HG02973 (cell line): Measurements from ENCODE around the gene OR52M1.

Experiments
- ATAC-seq: cut with Tn5 transposase; IDR thresholded peaks from one replicate; pipeline ENCODE4 v1.9.1; 2021; ENCODE audit warnings: moderate library complexity; ENCODE audit not compliant: unreplicated experiment

OR52M1 gene

DNA sequence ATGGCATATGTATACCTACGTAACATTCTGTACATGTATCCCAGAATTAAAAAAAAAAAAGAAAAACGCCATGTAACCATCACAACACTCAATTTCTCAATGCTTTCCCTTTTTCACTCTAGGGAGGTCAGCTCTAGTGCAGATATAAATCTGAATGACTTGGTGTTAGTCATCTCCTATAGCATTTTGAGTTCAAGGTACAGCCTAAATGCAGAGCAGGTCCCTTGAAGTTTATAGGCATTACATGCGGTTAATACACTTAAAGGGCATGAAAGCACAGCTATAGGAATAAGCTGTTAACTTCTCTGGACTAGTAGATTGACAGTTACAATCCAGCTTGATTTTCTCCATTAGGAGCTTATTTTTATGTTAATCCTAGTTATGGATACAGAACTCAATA is 20.4 kb downstream of the OR52M1 start:
- no peak for ATAC-seq

DNA sequence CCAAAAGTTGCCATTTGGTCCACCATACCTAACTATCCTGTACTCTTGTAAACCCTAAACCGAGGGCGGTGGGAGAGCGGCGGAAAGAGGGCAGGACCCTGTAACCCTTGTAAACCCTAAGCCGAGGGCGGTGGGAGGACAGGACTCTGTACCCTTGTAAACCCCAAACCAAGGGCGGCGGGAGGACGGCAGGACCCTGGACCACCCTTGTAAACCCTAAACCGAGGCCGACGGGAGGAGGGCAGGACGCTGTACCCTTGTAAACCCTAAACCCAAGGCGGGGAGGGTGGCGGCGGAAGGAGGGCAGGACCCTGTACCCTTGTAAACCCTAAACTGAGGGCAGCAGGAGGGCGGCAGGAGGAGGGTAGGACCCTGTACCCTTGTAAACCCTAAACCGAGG is 24.1 kb downstream of the OR52M1 start:
- no peak for ATAC-seq

DNA sequence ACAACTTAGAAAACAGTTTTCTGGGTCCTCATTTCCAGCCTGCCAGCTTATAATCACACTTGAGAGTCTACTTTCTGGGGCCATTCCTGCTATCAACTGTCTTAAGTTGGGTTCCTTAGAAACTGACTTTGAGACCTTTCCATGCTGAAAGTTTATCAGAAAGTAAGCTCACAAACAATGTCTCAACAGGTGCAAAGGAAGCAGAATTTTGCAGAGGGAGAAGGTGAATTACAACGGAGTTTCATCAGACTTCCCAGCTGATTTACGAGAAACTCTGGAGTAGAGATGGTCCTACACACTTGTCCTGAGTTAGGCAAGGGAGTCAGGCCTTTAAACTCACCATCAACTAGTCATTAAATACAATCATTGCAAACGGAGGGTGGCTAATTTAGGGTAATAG is 31.9 kb downstream of the OR52M1 start:
- ATAC-seq, result no peak

DNA sequence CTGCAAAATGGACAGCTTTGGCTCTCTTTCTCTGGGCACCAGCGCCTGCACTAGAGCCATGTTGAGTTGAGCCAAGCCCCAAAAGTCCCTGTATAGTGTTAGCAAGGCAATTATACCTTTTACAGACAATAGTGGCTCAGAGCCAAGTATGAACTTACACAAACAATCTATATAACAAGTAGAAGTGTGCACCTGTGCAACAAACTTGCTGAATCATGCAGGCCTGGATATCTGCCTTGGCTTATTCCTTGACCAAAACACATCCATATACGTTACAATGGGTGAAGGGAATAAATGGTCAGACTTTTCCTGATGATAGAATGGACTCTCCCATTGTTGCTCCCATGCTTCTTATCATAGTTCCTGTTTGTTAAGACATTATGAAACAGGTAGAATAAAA is 32.8 kb downstream of the OR52M1 start:
- no peak for ATAC-seq

DNA sequence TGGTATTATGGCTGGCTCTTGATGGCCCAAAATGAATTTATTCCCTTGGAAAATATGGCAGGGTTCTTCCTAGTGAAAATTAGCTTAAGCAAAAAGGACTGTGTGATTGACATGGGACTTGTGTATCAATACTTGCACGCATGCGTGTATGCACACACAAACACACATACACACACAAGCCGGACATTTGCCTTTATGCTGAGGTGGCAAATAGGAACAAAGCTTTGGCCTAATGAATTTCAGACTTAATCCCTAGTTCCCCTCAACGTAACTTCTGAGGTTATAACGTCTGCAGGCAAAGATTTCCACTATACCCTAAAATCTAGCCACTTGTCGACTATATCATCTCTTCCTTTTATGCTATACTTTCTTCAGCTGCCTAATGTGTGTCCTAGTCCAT is 33.6 kb downstream of the OR52M1 start:
- no peak for ATAC-seq

DNA sequence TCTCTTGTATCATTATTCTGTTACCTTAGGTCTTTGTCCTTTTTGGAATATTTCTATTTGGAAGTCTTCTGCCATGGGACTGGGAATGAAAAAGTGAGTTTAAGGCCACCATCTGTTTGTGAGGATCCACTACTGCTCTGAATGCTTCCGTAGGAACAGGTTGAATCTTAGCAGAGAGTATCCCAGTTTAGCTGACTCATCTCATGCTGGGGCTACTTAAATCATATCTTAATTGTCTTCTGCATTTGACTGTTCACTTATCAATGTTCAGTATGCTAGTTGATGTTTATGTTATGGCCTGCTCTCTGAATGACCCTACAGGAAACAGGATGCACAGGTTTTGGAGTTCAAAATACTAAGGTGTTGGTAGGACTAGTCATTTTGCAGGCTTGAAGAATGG is 35.1 kb downstream of the OR52M1 start:
- no peak for ATAC-seq

DNA sequence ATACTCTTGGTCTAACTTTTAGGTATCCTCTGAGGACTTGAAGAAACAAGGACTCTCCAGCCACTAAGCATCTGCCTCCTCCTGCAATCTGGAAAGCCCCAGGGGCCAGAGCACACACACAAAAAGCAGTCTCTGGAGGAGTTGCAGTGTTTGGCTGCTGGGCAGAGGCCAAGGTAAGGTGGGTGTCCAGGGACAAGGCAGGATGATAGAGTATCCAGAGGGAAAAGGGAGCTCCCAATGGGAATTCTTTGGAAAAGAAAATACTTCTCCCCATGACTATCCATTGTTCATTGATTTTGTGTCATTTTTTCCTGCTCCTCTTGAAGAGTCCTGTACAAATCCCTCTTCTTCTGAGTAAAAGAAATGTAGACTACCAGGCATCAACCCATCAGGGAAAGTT is 36.5 kb downstream of the OR52M1 start, which contains the start of gene OR52I2:
OR52I2 (plus strand) TSS at position 301 of the 400 bp plus-strand sequence.
- no peak for ATAC-seq

DNA sequence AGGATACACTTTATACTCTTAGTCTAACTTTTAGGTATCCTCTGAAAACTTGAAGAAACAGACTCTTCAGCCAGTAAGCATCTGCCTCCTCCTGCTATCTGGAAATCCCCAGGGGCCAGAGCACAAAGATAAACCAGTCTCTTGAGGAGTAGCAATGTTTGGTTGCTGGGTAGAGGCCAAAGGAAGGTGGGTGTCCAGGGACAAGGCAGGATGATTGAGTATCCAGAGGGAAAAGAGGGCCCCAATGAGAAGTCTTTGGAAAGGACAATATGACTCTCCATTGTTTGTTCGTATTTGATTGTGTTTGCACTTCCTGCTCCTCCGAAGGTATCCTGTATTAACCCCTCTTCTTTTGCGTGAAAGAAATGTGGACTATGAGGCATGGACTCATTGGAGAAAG is 44.0 kb downstream of the OR52M1 start:
- no peak for ATAC-seq

DNA sequence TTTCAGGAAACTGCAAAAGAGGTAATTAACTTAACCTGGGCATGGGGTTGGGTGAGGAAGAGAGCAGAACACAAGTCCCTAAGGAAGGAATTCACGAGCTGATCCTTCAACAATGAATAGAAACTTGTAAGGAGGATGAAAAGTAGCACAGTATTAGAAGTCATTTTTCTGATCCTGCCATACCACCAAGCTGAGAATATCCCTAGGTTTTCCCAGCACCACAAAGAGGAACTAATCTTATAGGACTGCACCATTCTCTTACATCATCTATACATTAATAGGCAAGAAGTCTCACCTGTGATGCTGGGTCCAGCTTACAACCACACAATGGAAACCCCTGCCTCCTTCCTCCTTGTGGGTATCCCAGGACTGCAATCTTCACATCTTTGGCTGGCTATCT is 48.7 kb downstream of the OR52M1 start, which contains the start of gene OR52I1:
OR52I1 (plus strand) TSS at position 301 of the 400 bp plus-strand sequence; CDS start at position 301, 0 bp downstream.
- no peak for ATAC-seq
